Fibroblast of lung (primary cell): ENCODE data around the gene AP5B1. TPM values are rescaled to one million over a fixed set of nuclear protein-coding genes. Genes with fewer than 3 reads are reported as not detected.

Experiments
- DNase-seq, 2 donors: peaks; one replicate each; pipeline versions ENCODE4 v3.0.0 to v3.0.0-alpha.2; 2010; ENCODE audit warnings: low read depth in 2 of 2
- H2AFZ ChIP-seq: 2 replicates; pipeline ENCODE4 v1.5.1; 2012; ENCODE audit warnings: low read length, control low read depth, inconsistent platforms
- H3K27ac ChIP-seq: 2 replicates; pipeline ENCODE4 v1.5.1; 2011; ENCODE audit warnings: low read length, control low read depth; ENCODE audit not compliant: insufficient read depth
- H3K27me3 ChIP-seq: 2 replicates; pipeline ENCODE4 v1.5.1; 2011; ENCODE audit warnings: mild to moderate bottlenecking, low read length; ENCODE audit not compliant: control insufficient read depth, insufficient read depth
- H3K36me3 ChIP-seq: 2 replicates; pipeline ENCODE4 v1.5.1; 2011; ENCODE audit warnings: low read length; ENCODE audit not compliant: control insufficient read depth, insufficient read depth
- H3K4me1 ChIP-seq: 2 replicates; pipeline ENCODE4 v1.5.1; 2011; ENCODE audit warnings: low read length; ENCODE audit not compliant: control insufficient read depth, insufficient read depth; ENCODE audit errors: extremely low read depth
- H3K4me2 ChIP-seq: 2 replicates; pipeline ENCODE4 v1.5.1; 2011; ENCODE audit warnings: low read length, control low read depth; ENCODE audit not compliant: insufficient read depth; ENCODE audit errors: extremely low read depth
- H3K4me3 ChIP-seq, 4 experiments: fragments of 200-600 bp in 1 of 4; sonication (generic) in 1 of 4; replicated peaks in 1 of 4; 2 replicates each; pipeline ENCODE4 v1.5.1; 2011 to 2016; ENCODE audit warnings: low read length in 4 of 4, low read depth in 3 of 4, mild to moderate bottlenecking in 3 of 4, control low read depth in 2 of 4, inconsistent platforms in 1 of 4, mixed read lengths in 1 of 4; ENCODE audit not compliant: insufficient read depth in 1 of 4; ENCODE audit errors: control extremely low read depth in 1 of 4
- H3K79me2 ChIP-seq: 2 replicates; pipeline ENCODE4 v1.5.1; 2012; ENCODE audit warnings: mild to moderate bottlenecking, low read length, inconsistent platforms; ENCODE audit not compliant: control insufficient read depth, insufficient read depth
- H3K9ac ChIP-seq: 2 replicates; pipeline ENCODE4 v1.5.1; 2011; ENCODE audit warnings: mild to moderate bottlenecking, low read length, control low read depth; ENCODE audit not compliant: insufficient read depth
- H3K9me3 ChIP-seq: 2 replicates; pipeline ENCODE4 v1.5.1; 2012; ENCODE audit warnings: low read depth, low read length; ENCODE audit not compliant: control insufficient read depth, insufficient read depth
- H4K20me1 ChIP-seq: 2 replicates; pipeline ENCODE4 v1.5.1; 2011; ENCODE audit warnings: low read length; ENCODE audit not compliant: control insufficient read depth, insufficient read depth; ENCODE audit errors: extremely low read depth
- CTCF ChIP-seq, 2 donors: IDR thresholded peaks in 1 of 2; conservative IDR thresholded peaks in 1 of 2; 1 replicate in 1 of 2; 2 replicates in 1 of 2; pipeline ENCODE4 v1.5.1; 2011 to 2012; ENCODE audit warnings: low read length in 2 of 2, control low read depth in 1 of 2, inconsistent platforms in 1 of 2, low read depth in 1 of 2, mild to moderate bottlenecking in 1 of 2
- EZH2 ChIP-seq: IDR thresholded peaks from 2 replicates; pipeline ENCODE4 v1.5.1; 2012; ENCODE audit warnings: low read length, control low read depth, mild to moderate bottlenecking; ENCODE audit errors: missing control alignments
- polyA plus RNA-seq, 2 donors: library from polyadenylated mRNA; depleted of rRNA in 1 of 2; stranded (reverse) in 1 of 2; unstranded in 1 of 2; fragments of >200 nt; gene quantifications; 2 replicates each; pipeline ENCODE4 v1.2.1, GENCODE V29; 2011 to 2012; ENCODE audit warnings: missing spikeins in 1 of 2
- total RNA-seq: library from RNA; depleted of rRNA; stranded (reverse); fragments of >200 nt; gene quantifications from 2 replicates; pipeline ENCODE4 v1.2.1, GENCODE V29; 2014

The AP5B1 gene
- total and polyA plus RNA-seq, 2 donors (not counting 1 experiment from before 2014, with no cell fraction given) = 1.6 to 6.3 TPM

- Histone ChIP-seq H4K20me1 (no peaks in the 10 kb centered on the region), H3K79me2 (peaks cover 11% of the 10 kb centered on the region)
Observed at GRCh38 chr11:65776710-65777141, 4.0 kb downstream of the AP5B1 start.

GRCh38 chr11:65776196-65776595 is 4.6 kb downstream of the AP5B1 start:
- no peak overlapping the region for H3K4me3 ChIP-seq
- H4K20me1 ChIP-seq = no peaks in the 10 kb centered on the region
- H3K27ac ChIP-seq = no peak overlapping the region
- TF ChIP-seq EZH2 (no peak), CTCF (conservative IDR thresholded peaks at IDR 0.05 in 1 of 2, IDR thresholded peaks at IDR 0.05 in 1 of 2; ENCODE audit: low read depth in 1 of 2, low read length in 2 of 2) (no peak)
- no peaks in the 10 kb centered on the region for H3K27me3 ChIP-seq
- no peak overlapping the region for H3K9ac ChIP-seq
- no peak overlapping the region for H2AFZ ChIP-seq
- H3K4me2 ChIP-seq = no peak overlapping the region
- peaks cover 4% of the 10 kb centered on the region for H3K4me1 ChIP-seq
- peak in 1 of 2 donors; percentile 53 for DNase-seq
- peaks cover 11% of the 10 kb centered on the region for H3K79me2 ChIP-seq
- peaks cover 17% of the 10 kb centered on the region for H3K36me3 ChIP-seq
- no peaks in the 10 kb centered on the region for H3K9me3 ChIP-seq

More at GRCh38 chr11:65776710-65777141, 4.0 kb downstream of the AP5B1 start:
- H3K4me1 ChIP-seq = peaks cover 4% of the 10 kb centered on the region
- DNase-seq = no peak
- no peaks in the 10 kb centered on the region for H3K9me3 ChIP-seq
- H3K4me3 ChIP-seq = no peak overlapping the region
- no peak overlapping the region for H2AFZ ChIP-seq
- no peak overlapping the region for H3K4me2 ChIP-seq
- TF ChIP-seq EZH2 (no peak), CTCF (conservative IDR thresholded peaks at IDR 0.05 in 1 of 2, IDR thresholded peaks at IDR 0.05 in 1 of 2; ENCODE audit: low read depth in 1 of 2, low read length in 2 of 2) (no peak)
- H3K36me3 ChIP-seq = peaks cover 17% of the 10 kb centered on the region
- no peak overlapping the region for H3K27ac ChIP-seq
- H3K9ac ChIP-seq = no peak overlapping the region
- no peaks in the 10 kb centered on the region for H3K27me3 ChIP-seq

- H4K20me1 ChIP-seq = no peaks in the 10 kb centered on the region
- peaks cover 17% of the 10 kb centered on the region for H3K36me3 ChIP-seq
- no peaks in the 10 kb centered on the region for H3K27me3 ChIP-seq
- no peaks in the 10 kb centered on the region for H3K9me3 ChIP-seq
- peaks cover 3% of the 10 kb centered on the region for H3K4me1 ChIP-seq
- H3K4me3 ChIP-seq = no peak overlapping the region
- no peak overlapping the region for H2AFZ ChIP-seq
- TF ChIP-seq CTCF (conservative IDR thresholded peaks at IDR 0.05 in 1 of 2, IDR thresholded peaks at IDR 0.05 in 1 of 2; ENCODE audit: low read depth in 1 of 2, low read length in 2 of 2) = no peak
- no peak for TF ChIP-seq EZH2
- no peak overlapping the region for H3K9ac ChIP-seq
- H3K79me2 ChIP-seq = peaks cover 7% of the 10 kb centered on the region
- H3K27ac ChIP-seq = no peak overlapping the region
- no peak overlapping the region for H3K4me2 ChIP-seq
- no peak for DNase-seq
Observed at GRCh38 chr11:65774525-65775306, 6.1 kb downstream of the AP5B1 start.
